H1 (cell line): Measurements from ENCODE around the gene TACR2. TPM values are rescaled to one million over a fixed set of nuclear protein-coding genes. Genes with fewer than 3 reads are reported as not detected.
A peak's percentile ranks its signal among the peaks of the same experiment; 100 is the strongest.

Experiments
- ASH2L ChIP-seq: fragments of 200-600, 300-600 bp; sonication (generic); IDR thresholded peaks from one replicate; pipeline ENCODE4 v1.7.1; 2017; ENCODE audit warnings: low read length
- ATF3 ChIP-seq: IDR thresholded peaks from 2 replicates; pipeline ENCODE4 v1.6.1; 2011; ENCODE audit warnings: low read depth, mild to moderate bottlenecking, low read length; ENCODE audit not compliant: insufficient read depth
- BACH1 ChIP-seq: IDR thresholded peaks from 2 replicates; pipeline ENCODE4 v1.6.1; 2012; ENCODE audit warnings: low read length, improper control_type of control experiment
- CBX5 ChIP-seq: fragments of 300-800, 300-1000 bp; sonication (generic); IDR thresholded peaks from 2 replicates; pipeline ENCODE4 v1.7.1; 2016; ENCODE audit warnings: antibody characterized with exemption, low read length, low read depth
- CEBPB ChIP-seq: IDR thresholded peaks from 2 replicates; pipeline ENCODE4 v1.6.1; 2012; ENCODE audit warnings: low read depth, low read length
- E2F6 ChIP-seq: IDR thresholded peaks from 2 replicates; pipeline ENCODE4 v1.6.1; 2012; ENCODE audit warnings: inconsistent platforms
- EGR1 ChIP-seq: IDR thresholded peaks from 2 replicates; pipeline ENCODE4 v1.6.1; 2011; ENCODE audit warnings: low read depth, low read length, borderline replicate concordance
- FOSL1 ChIP-seq: IDR thresholded peaks from 2 replicates; pipeline ENCODE4 v1.6.1; 2011; ENCODE audit warnings: mild to moderate bottlenecking, low read depth, low read length, moderate library complexity; ENCODE audit not compliant: insufficient read depth
- HDAC6 ChIP-seq: IDR thresholded peaks from one replicate; pipeline ENCODE4 v1.7.1; 2012; ENCODE audit warnings: low read depth, mild to moderate bottlenecking, inconsistent platforms, low read length, moderate library complexity
- JUN ChIP-seq: IDR thresholded peaks from 2 replicates; pipeline ENCODE4 v1.6.1; 2011; ENCODE audit warnings: low read depth, mild to moderate bottlenecking, improper control_type of control experiment, low read length
- KDM1A ChIP-seq: fragments of 200-600, 300-600 bp; sonication (generic); IDR thresholded peaks from 2 replicates; pipeline ENCODE4 v1.7.1; 2016; ENCODE audit warnings: mild to moderate bottlenecking, low read length, borderline replicate concordance
- KDM4A ChIP-seq: IDR thresholded peaks from one replicate; pipeline ENCODE4 v1.7.1; 2012; ENCODE audit warnings: low read depth, mild to moderate bottlenecking, moderate library complexity, low read length, inconsistent platforms; ENCODE audit not compliant: severe bottlenecking
- KDM5A ChIP-seq: fragments of 200-600 bp; IDR thresholded peaks from 2 replicates; pipeline ENCODE4 v1.7.1; 2012; ENCODE audit warnings: mild to moderate bottlenecking, low read length, inconsistent platforms, mixed read lengths
- NANOG ChIP-seq: IDR thresholded peaks from 2 replicates; pipeline ENCODE4 v1.6.1; 2011; ENCODE audit warnings: low read length, low read depth, mild to moderate bottlenecking, inconsistent platforms; ENCODE audit not compliant: insufficient read depth, poor library complexity, severe bottlenecking
- PHF8 ChIP-seq: fragments of 200-600 bp; sonication (generic); conservative IDR thresholded peaks from 2 replicates; pipeline ENCODE4 v1.7.1; 2012; ENCODE audit warnings: low read depth, mild to moderate bottlenecking, inconsistent platforms, low read length, moderate library complexity
- POLR2AphosphoS5 ChIP-seq: IDR thresholded peaks from 2 replicates; pipeline ENCODE4 v1.6.1; 2011; ENCODE audit warnings: low read depth, low read length
- POU5F1 ChIP-seq: IDR thresholded peaks from 2 replicates; pipeline ENCODE4 v1.6.1; 2011; ENCODE audit warnings: low read depth, mild to moderate bottlenecking, low read length, moderate library complexity
- RAD21 ChIP-seq, 2 experiments: IDR thresholded peaks in 1 of 2; conservative IDR thresholded peaks in 1 of 2; 2 replicates each; pipeline ENCODE4 v1.6.1; 2011; ENCODE audit warnings: low read depth in 2 of 2, low read length in 2 of 2, improper control_type of control experiment in 1 of 2, inconsistent platforms in 1 of 2, mild to moderate bottlenecking in 1 of 2, moderate library complexity in 1 of 2
- RBBP5 ChIP-seq: IDR thresholded peaks from 2 replicates; pipeline ENCODE4 v1.7.1; 2012; ENCODE audit warnings: low read depth, mild to moderate bottlenecking, inconsistent platforms, low read length, moderate library complexity, borderline replicate concordance
- RXRA ChIP-seq: IDR thresholded peaks from 2 replicates; pipeline ENCODE4 v1.6.1; 2011; ENCODE audit warnings: low read depth, mild to moderate bottlenecking, low read length, moderate library complexity; ENCODE audit not compliant: insufficient read depth
- SIN3A ChIP-seq, 2 experiments: IDR thresholded peaks in 1 of 2; conservative IDR thresholded peaks in 1 of 2; 2 replicates each; pipeline ENCODE4 v1.6.1; 2011 to 2012; ENCODE audit warnings: low read length in 2 of 2, improper control_type of control experiment in 1 of 2, low read depth in 1 of 2, mild to moderate bottlenecking in 1 of 2
- SIX5 ChIP-seq: IDR thresholded peaks from 2 replicates; pipeline ENCODE4 v1.6.1; 2011; ENCODE audit warnings: mild to moderate bottlenecking, low read depth, low read length
- polyA plus RNA-seq, 7 experiments: library from polyadenylated mRNA; depleted of rRNA in 3 of 7; stranded (reverse) in 5 of 7; unstranded in 2 of 7; fragments of >200 nt in 5 of 7; fragments of 200-250 nt in 2 of 7; gene quantifications; 1 replicate in 5 of 7; 2 replicates in 1 of 7; 4 replicates in 1 of 7; pipeline versions ENCODE4 v1.2.1 to v1.2.3, GENCODE V29; 2011 to 2013; ENCODE audit warnings: missing spikeins in 2 of 7, mixed read lengths in 2 of 7
- total RNA-seq: library from RNA; stranded (reverse); fragmentation: NEBNext Ultra II Directional; extraction: Animal tissue kit (Norgen Biotek cat#: 25700); gene quantifications from 2 replicates; pipeline ENCODE4 v1.2.1, GENCODE V29; 2021

Gene TACR2
- total and polyA plus RNA-seq, 2 of the 8 experiments (the other 6 are each of a cell fraction or from before 2014, with no cell fraction given), result 0.06 TPM; not detected in 1

- TF ChIP-seq POU5F1, result no peak
- peak; percentile 44; the same call in 1 of the 2 replicates for TF ChIP-seq KDM1A
- no peak for TF ChIP-seq RBBP5
- peak; percentile 98 for TF ChIP-seq E2F6
- no peak for TF ChIP-seq CEBPB
- peak; percentile 63 for TF ChIP-seq EGR1
- TF ChIP-seq PHF8, result peak; percentile 37
- TF ChIP-seq SIN3A (conservative IDR thresholded peaks at IDR 0.05 in 1 of 2, IDR thresholded peaks at IDR 0.05 in 1 of 2; ENCODE audit: low read depth in 1 of 2, low read length in 2 of 2), result 0 out of 4 replicates have a peak, but pooled peaks of 1 of the 2 experiments have one; percentile 34
- peak; percentile 37 for TF ChIP-seq RAD21 (IDR thresholded peaks at IDR 0.05 in 1 of 2, conservative IDR thresholded peaks at IDR 0.05 in 1 of 2; ENCODE audit: low read depth in 2 of 2, low read length in 2 of 2)
- no peak for TF ChIP-seq FOSL1
- TF ChIP-seq HDAC6, result no peak
- TF ChIP-seq ASH2L, result peak; percentile 45
- TF ChIP-seq BACH1, result no peak
- TF ChIP-seq NANOG, result no peak
- peak; percentile 67; the same call in 1 of the 2 replicates for TF ChIP-seq POLR2AphosphoS5
- no peak for TF ChIP-seq RXRA
- no peak for TF ChIP-seq KDM5A
- TF ChIP-seq KDM4A, result peak; percentile 44
- no peak for TF ChIP-seq JUN
- no peak for TF ChIP-seq SIX5
- no peak for TF ChIP-seq CBX5
- TF ChIP-seq ATF3, result no peak
These were observed 8.2 kb downstream of the TACR2 start (continued) for GRCh38 chr10:69408318-69409175.
